Measurements from ENCODE around the gene BAHCC1. TPM values are rescaled to one million over a fixed set of nuclear protein-coding genes. Genes with fewer than 3 reads are reported as not detected.
"Not testable (repeated sequence)": the region's sequence is repeated elsewhere in the genome, so short reads cannot be mapped to it uniquely, and the experiment has no call there.

Gene BAHCC1
- total RNA-seq, 2 experiments from 2014 or later: 0.20 to 0.41 TPM

DNA sequence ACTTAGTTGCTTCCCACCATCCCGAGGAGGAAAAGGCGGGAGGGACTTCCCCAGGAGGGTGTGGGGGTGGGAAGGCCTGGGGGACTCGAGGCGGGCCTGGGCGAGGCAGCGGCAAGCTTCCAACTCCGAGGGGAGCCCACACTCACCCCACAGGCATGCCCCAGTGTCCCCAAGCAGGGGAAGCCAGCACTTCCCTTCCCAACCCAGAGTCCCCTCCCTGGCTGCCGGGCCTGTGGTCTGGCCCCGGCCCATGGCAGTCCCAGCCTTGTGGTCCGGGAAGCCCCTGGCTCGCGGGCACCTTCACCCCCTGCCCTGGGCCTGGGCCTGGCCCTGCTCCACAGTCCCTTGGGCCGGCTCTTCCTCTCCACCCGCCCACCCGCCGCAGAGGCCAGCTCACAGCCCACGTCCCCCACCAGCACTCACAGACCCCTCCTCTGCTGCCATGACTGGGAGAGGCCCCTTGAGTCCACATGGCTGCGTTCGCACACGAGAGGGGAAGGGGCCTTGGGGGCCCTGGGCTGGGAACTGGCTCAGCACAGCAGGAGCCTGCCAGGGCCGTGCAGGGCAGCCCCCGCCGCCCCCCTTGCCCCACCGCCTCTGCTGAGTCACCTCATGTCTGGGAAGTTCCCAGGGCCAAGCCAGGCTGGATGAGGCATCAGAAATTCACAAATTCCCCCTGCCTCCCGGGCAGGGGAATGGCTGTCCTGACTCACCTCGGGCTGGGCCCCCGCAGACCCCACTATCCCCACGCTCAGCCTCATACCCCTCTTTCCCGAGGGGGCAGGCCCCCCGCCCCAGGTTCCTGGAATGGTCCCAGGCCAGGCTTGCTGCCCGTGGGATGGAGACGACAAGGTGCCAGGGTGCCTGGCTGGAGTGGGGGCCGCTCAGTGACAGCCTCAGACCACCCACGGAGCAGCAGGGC, 27.8 kb downstream of the BAHCC1 start:
- no peak overlapping the region for H3K27ac Mint-ChIP-seq
- H3K27me3 Mint-ChIP-seq: peaks cover 6% of the 10 kb centered on the region
- intact Hi-C loops (cut with DNase I, micrococcal nuclease): no loop called here
- no peaks in the 10 kb centered on the region for H3K9me3 Mint-ChIP-seq
- peaks cover 6% of the 10 kb centered on the region for H3K4me1 Mint-ChIP-seq (ENCODE audit: low read depth)
- no peak overlapping the region for H3K4me3 Mint-ChIP-seq
- Histone ChIP-seq H3K9me3 (ENCODE audit: control insufficient read depth in 1 of 2, insufficient read depth in 1 of 2, low read length in 2 of 2) (peaks cover 0 to 30% of the 10 kb centered on the region in 2 experiments), H3K36me3 (ENCODE audit: insufficient read depth, low read length) (no peaks in the 10 kb centered on the region), H3K4me1 (ENCODE audit: insufficient read depth, low read length) (peaks cover 17% of the 10 kb centered on the region), H3K27ac (ENCODE audit: low read depth in 1 of 2, low read length in 2 of 2) (no peak overlapping the region), H3K27me3 (ENCODE audit: control insufficient read depth in 1 of 2, insufficient read depth in 2 of 2, low read length in 2 of 2) (peaks cover 17 to 20% of the 10 kb centered on the region in 2 experiments), H3K4me3 (ENCODE audit: low read length) (no peak overlapping the region)
- ATAC-seq (ENCODE audit: poor library complexity) (no peak), DNase-seq (peak in 2 of 14 experiments; percentile 66 to 69)
- TF ChIP-seq, protein P1, sequence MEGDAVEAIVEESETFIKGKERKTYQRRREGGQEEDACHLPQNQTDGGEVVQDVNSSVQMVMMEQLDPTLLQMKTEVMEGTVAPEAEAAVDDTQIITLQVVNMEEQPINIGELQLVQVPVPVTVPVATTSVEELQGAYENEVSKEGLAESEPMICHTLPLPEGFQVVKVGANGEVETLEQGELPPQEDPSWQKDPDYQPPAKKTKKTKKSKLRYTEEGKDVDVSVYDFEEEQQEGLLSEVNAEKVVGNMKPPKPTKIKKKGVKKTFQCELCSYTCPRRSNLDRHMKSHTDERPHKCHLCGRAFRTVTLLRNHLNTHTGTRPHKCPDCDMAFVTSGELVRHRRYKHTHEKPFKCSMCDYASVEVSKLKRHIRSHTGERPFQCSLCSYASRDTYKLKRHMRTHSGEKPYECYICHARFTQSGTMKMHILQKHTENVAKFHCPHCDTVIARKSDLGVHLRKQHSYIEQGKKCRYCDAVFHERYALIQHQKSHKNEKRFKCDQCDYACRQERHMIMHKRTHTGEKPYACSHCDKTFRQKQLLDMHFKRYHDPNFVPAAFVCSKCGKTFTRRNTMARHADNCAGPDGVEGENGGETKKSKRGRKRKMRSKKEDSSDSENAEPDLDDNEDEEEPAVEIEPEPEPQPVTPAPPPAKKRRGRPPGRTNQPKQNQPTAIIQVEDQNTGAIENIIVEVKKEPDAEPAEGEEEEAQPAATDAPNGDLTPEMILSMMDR (IDR thresholded peaks at IDR 0.05): no peak
- ChIA-PET CTCF (no interaction called here), POLR2A (no interaction called here)
- H3K36me3 Mint-ChIP-seq (ENCODE audit: low read depth): no peaks in the 10 kb centered on the region

GRCh38 chr17:81423698-81424071, 28.4 kb downstream of the BAHCC1 start:
- Mint-ChIP-seq H3K27me3 (peaks cover 8% of the 10 kb centered on the region), H3K4me1 (ENCODE audit: low read depth) (peaks cover 6% of the 10 kb centered on the region), H3K36me3 (ENCODE audit: low read depth) (no peaks in the 10 kb centered on the region), H3K4me3 (no peak overlapping the region), H3K9me3 (no peaks in the 10 kb centered on the region), H3K27ac (no peak overlapping the region)
- DNase-seq (no peak), ATAC-seq (ENCODE audit: poor library complexity) (no peak)
- ChIA-PET POLR2A (no interaction called here), CTCF (no interaction called here)
- no peaks in the 10 kb centered on the region for H3K36me3 ChIP-seq (ENCODE audit: insufficient read depth, low read length)
- no peak overlapping the region for H3K27ac ChIP-seq (ENCODE audit: low read depth in 1 of 2, low read length in 2 of 2)
- H3K27me3 ChIP-seq (ENCODE audit: control insufficient read depth in 1 of 2, insufficient read depth in 2 of 2, low read length in 2 of 2): peaks cover 23 to 26% of the 10 kb centered on the region in 2 experiments
- no peak overlapping the region for H3K4me3 ChIP-seq (ENCODE audit: low read length)
- peaks cover 23% of the 10 kb centered on the region for H3K4me1 ChIP-seq (ENCODE audit: insufficient read depth, low read length)
- peaks cover 0 to 37% of the 10 kb centered on the region in 2 experiments for H3K9me3 ChIP-seq (ENCODE audit: control insufficient read depth in 1 of 2, insufficient read depth in 1 of 2, low read length in 2 of 2)
- TF ChIP-seq, protein P1 (IDR thresholded peaks at IDR 0.05): no peak
- intact Hi-C loops (cut with DNase I, micrococcal nuclease): loop anchor here in 1 of 2 experiments (1.0 kb wide), 1 partner anchor 12 kb away; no protein-coding TSS in a partner anchor

DNA sequence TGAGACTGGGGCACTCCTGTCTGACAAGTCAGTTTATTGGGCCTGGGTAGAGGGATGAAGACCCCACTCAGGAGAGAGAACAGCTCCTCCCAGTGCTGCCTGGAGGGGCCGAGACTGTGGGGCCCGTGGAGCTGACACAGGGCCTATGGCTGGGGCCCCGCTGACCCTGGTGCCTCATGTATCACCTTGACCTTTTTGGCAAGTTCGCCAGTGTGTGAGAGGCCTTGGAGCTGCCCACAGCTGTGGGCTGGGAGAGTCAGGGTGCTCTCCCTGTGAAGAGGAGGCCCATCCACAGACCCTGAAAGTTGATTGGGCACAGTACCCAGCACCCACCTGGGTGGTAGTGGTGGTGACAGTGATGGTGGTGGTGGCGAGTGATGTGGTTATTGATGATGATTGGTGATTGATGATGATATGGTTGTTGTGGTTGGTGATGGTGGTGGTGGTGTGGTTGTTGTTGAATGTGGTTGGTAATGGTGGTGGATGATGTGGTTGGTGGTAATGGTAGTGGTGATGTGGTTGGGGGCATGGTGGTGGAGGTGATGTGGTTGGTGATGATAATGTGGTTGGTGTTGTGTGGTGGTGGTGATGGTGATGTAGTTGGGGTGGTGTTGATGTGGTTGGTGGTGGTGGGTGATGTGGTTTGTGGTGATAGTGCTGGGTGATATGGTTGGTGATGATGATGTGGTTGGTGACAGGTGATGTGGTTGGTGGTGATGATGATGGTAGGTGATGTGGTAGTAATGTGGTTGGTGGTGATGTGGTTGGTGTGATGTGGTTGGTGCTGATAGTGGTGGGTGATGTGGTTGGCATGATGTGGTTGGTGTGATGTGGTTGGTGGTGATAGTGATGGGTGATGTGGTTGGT, 29.1 kb downstream of the BAHCC1 start:
- Histone ChIP-seq H3K4me1 (ENCODE audit: insufficient read depth, low read length) (peaks cover 30% of the 10 kb centered on the region), H3K9me3 (ENCODE audit: control insufficient read depth in 1 of 2, insufficient read depth in 1 of 2, low read length in 2 of 2) (peaks cover 0 to 40% of the 10 kb centered on the region in 2 experiments), H3K36me3 (ENCODE audit: insufficient read depth, low read length) (no peaks in the 10 kb centered on the region), H3K27me3 (ENCODE audit: control insufficient read depth in 1 of 2, insufficient read depth in 2 of 2, low read length in 2 of 2) (peaks cover 30 to 33% of the 10 kb centered on the region in 2 experiments), H3K4me3 (ENCODE audit: low read length) (no peak overlapping the region), H3K27ac (ENCODE audit: low read depth in 1 of 2, low read length in 2 of 2) (no peak overlapping the region)
- intact Hi-C loops (cut with DNase I, micrococcal nuclease): loop anchor here in 1 of 2 experiments (1.0 kb wide), 1 partner anchor 13 kb away; no protein-coding TSS in a partner anchor
- ATAC-seq (ENCODE audit: poor library complexity) (no peak), DNase-seq (no peak)
- Mint-ChIP-seq H3K27ac (no peak overlapping the region), H3K27me3 (peaks cover 11% of the 10 kb centered on the region), H3K9me3 (no peaks in the 10 kb centered on the region), H3K4me3 (no peak overlapping the region), H3K4me1 (ENCODE audit: low read depth) (peaks cover 6% of the 10 kb centered on the region), H3K36me3 (ENCODE audit: low read depth) (no peaks in the 10 kb centered on the region)
- TF ChIP-seq, protein P1 (IDR thresholded peaks at IDR 0.05): no peak
- ChIA-PET POLR2A (no interaction called here), CTCF (no interaction called here)

GRCh38 chr17:81425041-81425440, 29.8 kb downstream of the BAHCC1 start:
- H3K36me3 ChIP-seq (ENCODE audit: insufficient read depth, low read length); POLR2A ChIA-PET; H3K4me3 ChIP-seq (ENCODE audit: low read length); H3K4me3 Mint-ChIP-seq; ATAC-seq (ENCODE audit: poor library complexity); DNase-seq; H3K9me3 Mint-ChIP-seq; H3K4me1 Mint-ChIP-seq (ENCODE audit: low read depth); CTCF ChIA-PET; H3K36me3 Mint-ChIP-seq (ENCODE audit: low read depth); intact Hi-C loops (cut with DNase I, micrococcal nuclease); H3K27ac Mint-ChIP-seq; H3K27ac ChIP-seq (ENCODE audit: low read depth in 1 of 2, low read length in 2 of 2): not testable (repeated sequence)
- Histone ChIP-seq H3K4me1 (ENCODE audit: insufficient read depth, low read length) (peaks cover 37% of the 10 kb centered on the region), H3K9me3 (ENCODE audit: control insufficient read depth in 1 of 2, insufficient read depth in 1 of 2, low read length in 2 of 2) (peaks cover 0 to 43% of the 10 kb centered on the region in 2 experiments), H3K27me3 (ENCODE audit: control insufficient read depth in 1 of 2, insufficient read depth in 2 of 2, low read length in 2 of 2) (peaks cover 35 to 39% of the 10 kb centered on the region in 2 experiments)
- H3K27me3 Mint-ChIP-seq: peaks cover 11% of the 10 kb centered on the region

Data from CD4-positive, alpha-beta T cell (primary cell).